ENCODE measurements around the gene DNAH7.
A peak's percentile ranks its signal among the peaks of the same experiment; 100 is the strongest.

Gene DNAH7

DNA sequence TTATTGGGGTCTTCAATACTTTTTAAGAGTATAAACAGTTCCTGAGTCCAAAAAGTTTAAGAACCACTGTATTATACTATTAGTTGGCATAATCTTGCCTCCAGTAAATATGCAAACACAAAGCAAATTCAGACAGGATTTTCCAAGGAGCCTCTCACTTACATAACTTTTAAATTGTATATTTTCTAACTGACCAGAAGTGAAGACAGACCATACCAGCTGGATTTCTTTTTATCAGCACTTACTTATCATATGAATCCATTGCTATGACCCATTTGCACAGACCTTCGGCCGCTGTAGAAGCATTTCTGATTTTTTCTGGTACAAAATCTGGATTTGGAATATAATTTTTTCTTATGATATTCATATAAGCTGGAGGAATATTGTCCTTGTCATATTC lies 211.5 kb downstream of the DNAH7 start:
- DNase-seq: no peak

DNA sequence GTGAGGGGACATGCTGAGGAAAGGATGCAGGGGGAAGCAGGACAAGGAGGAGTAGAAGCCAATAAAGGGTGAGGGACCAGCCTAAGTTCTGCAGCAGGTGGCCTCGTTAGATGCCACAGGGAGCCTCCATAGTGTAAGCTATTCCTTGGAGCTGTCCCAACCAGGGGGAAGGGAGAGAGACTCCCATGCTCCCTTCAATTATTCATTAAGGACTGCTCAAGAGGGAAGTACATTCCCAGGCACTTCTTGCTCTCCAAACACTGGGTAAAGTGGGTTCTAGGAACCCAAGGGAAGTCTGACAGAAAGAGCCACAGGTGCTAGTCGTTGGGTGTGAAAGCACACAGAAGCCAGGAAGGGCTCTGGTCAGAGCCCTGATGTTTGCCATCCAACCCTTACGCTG lies 217.9 kb downstream of the DNAH7 start:
- DNase-seq: no peak

DNA sequence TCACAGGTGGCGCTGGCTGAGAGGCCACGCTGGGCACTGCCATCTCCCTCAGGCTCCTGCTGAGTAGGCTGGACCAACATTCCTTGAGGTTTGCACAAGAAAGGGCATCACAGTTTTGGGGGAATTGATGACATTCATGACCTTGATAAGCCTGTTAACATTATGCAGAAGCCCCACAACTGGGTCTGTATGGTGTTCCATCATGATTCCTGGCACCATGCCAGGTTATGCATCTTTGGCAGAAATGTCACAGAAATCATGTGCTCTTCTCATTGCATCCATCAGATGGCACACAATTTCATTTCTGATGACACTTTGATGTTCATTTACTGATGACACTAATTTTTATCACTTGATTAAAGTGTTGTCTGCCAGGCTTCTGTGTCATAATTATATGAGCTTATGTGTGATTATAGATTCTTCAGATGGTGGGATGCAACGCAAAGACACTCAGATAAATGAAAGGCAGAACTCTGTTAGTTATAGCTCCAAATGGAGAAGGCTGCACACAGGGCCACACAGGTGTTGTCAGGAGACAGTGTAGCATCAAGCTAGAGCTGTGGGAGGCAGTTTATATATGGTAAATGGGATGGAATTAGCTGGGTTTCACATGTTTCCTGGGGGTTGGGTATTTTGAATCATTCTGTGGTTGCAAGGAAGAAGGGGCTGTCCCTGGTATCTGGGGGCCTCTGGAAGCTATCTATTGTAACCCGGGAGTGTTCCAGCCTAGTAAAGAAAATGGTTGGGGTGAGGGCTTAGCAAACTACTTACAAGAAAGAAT lies 220.3 kb downstream of the DNAH7 start:
- DNase-seq: peak; percentile 2

DNA sequence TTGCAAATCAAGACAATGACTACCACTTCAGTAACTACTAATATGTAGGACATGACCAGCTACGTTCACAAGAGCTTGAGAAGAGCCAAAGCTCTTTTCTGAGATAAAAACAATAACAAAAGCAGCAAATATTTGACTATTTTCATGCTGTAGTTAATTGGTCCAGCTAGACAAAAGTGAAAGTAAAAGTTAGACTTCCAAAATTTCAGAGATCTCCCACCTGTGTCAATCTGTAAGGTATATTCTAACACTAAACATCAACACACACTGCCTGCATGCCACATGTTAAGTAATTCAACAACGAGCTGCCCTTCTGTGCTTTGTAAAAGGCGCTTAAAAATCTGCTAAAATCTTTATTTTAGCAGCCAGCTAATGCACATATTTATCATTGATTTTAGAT lies 225.7 kb downstream of the DNAH7 start:
- no peak for DNase-seq

DNA sequence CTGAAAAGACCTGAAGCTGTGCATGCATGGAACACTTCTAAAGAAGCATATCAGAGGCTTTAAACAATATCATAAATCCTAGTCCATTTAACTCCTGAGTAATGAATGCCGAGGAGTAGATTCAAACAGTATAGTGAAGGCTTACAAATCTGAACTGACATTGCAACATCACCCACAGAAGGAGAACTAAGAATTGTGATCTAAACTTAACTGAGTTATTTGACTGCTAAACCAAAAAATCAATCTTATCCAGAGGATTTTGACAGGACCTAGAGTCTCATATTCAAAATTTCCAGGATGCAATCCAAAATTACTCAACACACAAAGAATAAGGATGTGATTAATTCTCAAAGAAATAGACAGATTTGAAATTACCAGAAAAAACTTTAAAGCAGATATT lies 230.6 kb downstream of the DNAH7 start:
- peak; percentile 76 for DNase-seq

DNA sequence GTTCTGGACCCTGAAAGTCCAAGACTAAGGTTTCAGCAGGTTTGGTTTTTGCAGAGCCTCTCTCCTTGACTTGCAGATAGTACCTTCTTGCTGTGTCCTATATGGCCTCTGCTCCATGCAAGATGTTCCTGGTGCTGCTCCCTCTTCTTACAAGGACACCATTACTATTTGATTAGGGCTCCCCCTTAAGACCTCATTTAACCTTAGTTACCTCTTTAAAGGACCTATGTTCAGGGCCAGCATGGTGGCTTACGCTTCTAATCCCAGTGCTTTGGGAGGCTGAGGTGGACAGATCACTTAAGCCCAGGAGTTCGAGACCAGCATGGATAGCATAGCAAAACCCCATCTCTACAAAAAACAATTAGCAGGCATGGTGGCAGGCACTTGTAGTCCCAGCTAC lies 232.6 kb downstream of the DNAH7 start:
- DNase-seq: no peak

DNA sequence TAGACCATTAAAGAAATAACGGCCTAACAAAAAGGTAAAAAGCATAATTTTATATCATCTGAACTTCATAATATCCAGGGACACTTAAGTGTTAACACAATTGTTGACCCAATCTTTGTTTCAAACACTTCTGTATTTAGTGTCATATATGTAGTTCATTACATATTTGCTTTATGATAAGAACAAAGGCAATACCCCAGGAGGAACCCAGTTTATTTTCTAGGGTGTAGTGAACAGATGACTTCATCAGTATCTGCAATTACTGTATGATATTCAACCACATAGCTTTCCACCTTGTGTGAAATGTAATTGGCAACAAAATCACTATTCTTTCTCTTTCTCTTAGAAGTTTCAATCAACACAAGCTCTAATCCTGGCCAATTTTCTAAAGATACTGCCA lies 233.8 kb downstream of the DNAH7 start:
- DNase-seq: no peak

DNA sequence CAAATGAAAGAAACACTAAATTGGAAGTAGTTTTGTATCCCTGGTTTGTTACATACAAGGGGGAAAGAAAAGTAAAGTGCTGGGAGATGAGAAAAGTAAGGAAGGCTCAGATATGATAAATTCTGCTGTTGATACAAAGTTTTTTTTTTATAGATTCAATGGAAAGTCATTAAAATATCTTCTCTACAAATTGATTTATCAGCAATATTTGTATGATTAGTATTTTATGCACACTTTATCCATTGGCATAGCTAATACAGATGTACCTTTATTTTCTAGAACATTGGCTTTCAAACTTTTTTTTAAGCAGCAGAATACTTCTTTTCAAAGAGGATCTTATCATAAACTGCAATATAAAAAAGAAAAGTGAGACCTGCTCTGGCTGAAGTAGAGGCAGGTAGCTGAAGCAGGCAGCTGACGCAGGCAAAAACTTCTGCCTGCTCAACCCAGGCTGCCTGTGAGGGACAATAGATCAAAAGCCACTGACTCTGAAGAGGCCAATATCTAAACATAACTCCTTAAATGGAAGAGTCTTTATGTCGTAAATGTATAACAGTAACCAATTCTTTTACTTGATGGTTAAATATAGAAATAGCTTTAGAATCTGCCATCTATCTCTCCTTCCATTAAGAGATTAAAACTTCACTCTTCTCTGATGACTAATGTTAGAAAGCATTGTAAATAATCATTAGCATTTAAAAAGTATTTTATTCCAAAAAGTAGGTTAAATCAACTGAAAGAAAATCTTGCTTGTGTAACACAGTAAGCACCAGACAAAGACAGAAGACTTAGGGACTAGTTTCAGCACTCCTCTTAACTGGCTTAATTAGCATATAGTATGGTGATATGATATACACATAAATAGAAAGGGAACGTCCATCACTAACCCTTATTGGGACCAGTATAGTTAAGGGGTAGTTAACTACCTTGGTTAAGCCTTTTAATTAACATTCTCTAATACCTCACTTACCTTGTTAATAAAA lies 237.4 kb downstream of the DNAH7 start:
- no peak for DNase-seq

DNA sequence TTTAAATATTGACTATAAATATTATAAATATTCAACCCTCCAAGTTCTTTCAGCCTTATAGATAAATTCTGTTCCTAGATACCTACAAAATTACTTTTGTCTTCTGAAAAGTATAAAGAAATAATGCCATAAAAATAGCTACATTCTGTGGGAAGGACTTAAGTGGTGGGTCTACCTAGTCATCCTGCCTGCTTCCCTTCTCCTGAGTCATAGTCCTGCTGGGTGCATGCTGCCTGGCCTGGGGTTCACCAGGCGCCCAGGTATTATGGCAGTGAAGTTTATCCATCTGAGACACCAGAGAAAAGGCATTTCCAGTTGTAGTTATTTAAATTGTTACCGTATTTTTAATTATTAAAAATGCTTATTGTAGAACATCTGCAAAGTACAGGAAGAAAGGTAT lies 244.2 kb downstream of the DNAH7 start:
- DNase-seq: no peak

DNA sequence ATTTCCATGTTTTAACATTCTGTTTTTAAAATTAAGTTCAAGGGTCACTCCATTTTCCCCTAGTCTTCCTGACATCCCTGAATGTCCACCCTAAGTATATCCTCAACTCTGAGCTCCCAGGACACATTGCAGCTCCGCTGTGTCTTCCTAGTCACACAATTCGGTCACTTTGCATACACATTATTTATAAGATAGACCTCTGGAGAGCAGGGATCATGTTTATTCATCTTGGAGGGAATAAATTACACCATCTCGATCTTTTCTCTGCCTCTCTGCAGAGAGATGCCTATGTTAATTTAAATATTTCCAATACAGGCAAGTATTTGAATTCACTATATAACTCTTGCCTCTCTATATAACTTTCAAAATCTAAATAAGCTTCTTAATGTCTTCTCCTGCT lies 245.4 kb downstream of the DNAH7 start:
- no peak for DNase-seq

DNA sequence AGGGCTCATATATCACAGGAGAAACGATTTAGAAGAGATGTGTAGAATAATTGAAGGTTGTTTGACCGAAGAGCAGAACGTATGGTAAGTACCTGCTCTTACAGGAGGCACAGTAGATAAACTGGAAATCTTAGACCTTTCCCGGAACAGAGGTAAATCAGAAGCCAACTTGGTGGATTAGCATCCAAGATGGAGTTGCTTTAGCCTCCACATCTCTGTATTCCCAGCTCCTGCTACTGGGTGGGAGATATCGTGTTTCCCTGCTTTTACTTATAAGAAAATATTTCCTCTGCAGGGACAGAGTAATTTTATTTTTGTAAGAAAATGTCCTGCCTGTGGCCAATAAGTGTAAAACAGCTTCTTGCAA lies 247.1 kb downstream of the DNAH7 start:
- DNase-seq: no peak

DNA sequence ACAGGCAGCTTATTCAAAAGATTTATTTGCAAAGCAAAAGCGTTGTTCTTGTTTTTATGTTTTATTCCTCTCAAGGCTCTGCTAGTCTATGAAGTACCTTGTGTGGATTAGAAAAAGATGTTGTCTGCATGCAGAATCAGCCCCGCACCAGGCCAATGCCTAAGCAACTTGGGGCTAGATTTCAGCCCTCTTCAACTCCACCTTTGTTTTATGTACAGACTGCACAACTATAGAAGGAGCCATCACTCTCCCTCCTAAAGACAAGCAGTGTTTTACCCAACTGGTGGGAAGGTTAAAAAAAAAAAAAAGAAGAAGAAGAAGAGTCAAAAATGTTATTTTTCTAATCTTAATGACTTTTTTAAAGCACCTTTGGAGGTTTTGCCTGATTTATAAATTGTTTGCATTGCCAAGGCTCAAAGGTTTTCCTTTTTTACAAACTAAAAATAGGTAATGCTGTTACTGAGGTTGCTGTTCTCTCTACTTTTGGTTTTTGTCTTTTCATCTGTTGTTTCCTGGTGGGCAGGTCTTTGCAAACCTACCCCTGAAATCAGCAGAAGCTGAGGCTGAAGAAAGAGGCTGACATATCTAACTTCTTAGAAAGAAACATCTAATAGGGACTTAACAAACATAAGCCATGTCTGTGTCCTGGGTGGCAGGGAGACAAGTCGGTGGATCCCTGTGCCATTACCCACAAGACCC lies 247.6 kb downstream of the DNAH7 start:
- DNase-seq: no peak

DNA sequence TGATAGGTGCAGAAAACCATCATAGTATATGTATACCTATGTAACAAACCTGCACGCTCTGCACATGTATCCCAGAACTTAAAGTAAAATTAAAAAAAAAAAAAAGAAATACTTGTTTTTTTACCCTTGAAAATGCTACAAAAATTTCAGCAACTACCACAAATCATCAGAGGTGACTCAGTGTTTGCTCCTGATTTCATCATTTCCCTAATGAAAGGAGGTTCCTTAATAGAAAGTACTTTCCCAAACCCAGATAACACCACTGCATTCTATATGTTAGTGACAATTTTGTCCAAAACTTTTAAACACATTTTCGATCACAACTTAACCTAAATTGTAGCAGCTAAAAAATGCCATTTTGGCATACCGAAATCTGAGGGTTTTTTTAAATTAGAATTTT lies 248.3 kb downstream of the DNAH7 start:
- no peak for DNase-seq

DNA sequence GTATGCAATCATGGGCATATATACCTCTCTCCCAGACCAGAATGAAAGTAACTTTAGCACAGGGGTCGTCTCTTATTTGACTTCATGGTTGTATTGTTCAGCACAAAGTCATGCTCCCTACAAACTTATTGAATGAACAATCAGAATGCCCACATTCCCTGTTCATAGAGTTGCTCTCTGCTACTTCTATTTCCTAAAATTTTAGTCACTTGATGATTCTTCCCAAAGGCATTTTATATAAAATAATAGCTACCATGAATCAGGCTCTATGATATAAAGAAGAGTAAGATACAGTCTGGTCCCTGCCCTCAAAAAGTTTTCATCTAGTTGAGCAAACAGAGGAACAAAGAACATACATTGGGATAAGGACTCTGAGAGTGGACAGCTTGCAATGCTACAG lies 249.4 kb downstream of the DNAH7 start:
- no peak for DNase-seq

DNA sequence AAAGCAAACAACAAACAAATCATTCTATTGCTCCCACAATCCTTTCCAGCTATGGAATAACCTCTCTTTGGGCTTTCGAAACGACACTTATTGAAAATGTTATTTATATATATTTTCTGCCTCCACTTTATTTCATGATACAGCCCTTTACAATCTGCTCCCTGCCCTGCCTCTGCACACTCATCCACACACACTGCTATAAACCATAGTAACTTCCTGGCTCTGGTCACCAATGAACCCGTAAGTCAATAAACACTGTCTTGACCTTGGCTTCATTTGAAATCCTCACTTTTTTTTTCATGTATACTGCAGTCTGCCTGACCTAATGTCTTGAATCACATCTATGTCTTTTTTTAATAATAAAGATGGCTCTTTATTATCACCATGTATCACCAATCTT lies 250.1 kb downstream of the DNAH7 start:
- DNase-seq: no peak

DNA sequence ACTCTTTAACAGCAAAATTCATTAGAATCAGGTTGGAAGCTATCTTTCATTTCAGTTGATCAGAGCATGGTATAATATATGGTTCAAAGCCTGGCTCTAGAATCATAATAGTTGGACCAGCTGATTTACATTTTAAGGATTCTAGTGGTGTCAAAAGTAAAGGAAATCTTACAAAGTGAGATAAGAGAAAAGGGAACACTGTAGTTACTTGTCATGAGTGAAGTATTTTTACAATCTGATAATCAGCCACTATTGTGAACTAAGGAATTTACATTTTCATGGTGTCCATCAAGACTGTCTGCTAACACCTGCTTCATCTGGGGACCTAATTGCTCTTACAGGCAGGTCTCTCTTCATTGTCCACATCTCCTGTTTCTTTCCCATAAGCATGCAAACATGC lies 250.5 kb downstream of the DNAH7 start:
- no peak for DNase-seq

DNA sequence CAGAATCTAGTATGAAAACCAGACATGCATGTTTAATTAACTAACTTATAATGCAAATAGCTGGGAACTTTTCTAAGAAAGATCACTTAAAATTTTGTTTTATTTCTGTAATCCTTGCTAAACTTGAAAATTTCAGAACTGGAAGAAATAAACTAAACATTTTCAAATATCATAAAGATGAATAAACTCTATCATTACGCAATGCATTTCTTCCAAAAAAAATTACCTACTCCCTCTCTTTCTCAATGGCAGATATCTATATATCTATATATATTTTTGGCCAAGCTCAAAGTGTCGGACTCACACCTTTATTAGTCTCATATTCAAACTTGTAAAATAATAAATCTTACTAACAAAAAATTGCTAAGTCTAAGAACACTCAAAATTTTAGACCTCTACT lies 253.6 kb downstream of the DNAH7 start:
- no peak for DNase-seq

DNA sequence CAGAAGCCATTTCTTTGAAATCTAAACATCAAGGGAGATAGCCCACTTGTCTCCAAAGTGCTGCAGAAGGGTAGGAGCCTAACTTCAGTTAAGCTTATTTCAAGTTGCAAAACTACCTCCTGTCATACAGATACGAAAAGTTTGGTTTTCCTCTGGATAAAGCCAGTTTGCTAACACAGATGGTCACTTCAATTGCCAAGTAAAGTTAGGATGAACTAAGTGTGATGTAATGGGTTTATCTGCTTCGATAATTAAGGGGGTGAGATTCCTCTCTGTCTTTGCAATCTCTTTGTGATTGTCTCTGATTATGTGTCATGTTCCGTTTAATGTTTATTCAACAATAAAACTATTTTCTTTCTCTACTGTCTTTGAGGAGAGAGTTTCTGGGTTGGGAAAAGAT lies 255.2 kb downstream of the DNAH7 start:
- no peak for DNase-seq

DNA sequence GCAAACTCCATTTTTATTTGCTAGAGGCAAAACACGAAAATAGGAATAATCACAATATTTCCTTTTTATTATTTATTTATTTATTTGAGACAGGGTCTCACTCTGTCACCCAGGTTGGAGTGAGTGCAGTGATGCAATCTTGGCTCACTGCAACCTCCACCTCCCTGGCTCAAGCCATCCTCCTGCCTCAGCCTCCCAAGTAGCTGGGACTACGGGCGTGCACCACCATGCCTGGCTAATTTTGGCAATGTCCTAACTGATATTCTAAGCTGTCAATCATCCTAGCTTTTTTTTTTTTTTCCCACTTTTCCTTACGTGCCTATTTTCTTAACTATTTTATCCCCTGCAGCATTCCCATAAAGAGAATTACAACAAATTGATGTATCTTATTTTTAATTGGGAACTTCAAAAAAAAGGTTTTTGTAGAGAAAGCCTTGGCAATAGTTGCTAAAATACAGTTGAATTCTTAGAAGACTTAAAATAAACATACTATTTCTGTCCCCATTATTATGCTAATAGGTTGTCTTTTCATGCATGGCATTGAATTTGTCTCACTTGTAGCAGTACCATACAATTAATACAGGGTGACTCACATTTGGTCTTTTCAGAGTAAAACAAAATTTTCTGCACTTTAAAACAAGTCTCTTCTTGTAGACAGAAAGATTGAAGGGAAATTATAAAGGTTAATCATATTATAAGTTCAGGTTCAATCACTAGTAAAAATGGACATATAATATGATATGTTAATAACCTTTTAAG lies 258.1 kb downstream of the DNAH7 start:
- no peak for DNase-seq

DNA sequence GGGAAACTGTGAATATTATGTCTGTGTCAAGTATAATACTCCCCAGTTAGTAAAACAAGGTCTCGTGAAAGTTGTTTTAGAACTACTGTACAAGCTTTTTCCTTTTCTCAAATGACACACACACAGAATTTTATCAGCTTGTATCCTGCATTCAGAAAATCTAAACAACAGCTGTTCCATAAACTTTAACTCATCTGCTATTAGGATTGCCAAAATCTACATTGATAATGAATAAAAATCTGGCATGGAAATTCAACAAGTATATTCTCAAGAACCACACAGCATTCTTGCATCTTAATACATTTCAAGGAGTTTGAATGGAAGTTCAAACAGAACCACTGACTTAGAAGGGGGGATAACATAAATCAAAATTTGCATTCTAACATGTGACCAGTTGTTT lies 260.4 kb downstream of the DNAH7 start:
- no peak for DNase-seq

DNA sequence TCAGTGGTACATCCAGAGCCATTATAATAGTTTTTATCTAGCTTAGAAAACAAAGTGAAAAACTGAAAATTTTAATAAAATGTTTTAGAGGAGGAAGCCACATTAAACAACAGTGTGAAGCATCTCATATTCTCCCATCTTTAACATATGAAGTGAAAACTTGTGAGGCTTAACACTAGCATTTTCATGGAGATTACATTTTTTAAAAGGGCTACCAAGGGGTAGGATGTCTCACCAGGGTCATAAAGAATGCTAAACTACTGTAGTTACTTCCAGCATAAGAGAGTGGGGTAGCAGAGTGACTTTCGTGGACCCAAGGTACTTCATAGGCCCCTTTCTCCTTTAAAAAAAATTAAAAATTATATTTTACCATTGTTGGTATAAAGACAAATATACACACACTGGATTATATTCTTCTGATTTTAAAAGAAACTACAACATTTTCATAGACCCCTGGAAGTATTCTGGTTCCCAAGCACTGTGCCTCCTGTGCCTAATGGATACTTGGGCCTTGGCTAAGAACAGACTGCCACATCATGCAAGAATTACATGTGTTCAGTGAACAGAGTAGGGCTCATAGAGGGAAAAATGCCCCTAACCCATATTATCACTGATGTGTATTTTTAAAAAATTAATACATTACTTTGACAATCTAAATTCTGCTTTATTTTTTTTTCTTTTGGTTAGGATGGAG lies 263.2 kb downstream of the DNAH7 start:
- no peak for DNase-seq

DNA sequence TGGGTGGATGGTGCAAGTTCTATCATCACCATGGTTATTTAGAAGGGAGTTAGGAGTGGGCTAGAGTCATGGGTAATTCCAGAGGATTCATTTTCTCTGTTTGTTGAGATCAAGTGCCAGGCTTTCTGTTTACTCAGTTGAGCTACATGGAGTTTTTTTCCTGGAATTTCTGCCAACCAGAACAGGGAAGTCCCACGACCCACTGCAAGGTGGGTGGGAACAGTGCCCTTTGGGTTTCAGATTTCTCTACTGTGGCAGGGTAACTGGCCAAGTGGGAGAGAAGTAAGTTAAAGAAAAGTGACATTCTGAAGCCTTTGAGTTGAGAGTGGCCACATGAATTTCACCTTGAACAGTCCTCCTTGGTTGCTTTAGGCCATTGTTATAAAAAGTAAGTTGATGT lies 272.8 kb downstream of the DNAH7 start:
- no peak for DNase-seq

Measured in MV-4-11 (cell line).